ENCODE results near the gene TP53BP1.
A peak's percentile ranks its signal among the peaks of the same experiment; 100 is the strongest.

TP53BP1 gene

GRCh38 chr15:43508421-43508820, 15.5 kb upstream of the TP53BP1 start:
- no peak for ATAC-seq (ENCODE audit: low read depth)
- Histone ChIP-seq H3K4me3 (ENCODE audit: severe bottlenecking) (no peak overlapping the region), H3K9me3 (ENCODE audit: severe bottlenecking) (no peaks in the 10 kb centered on the region), H3K27me3 (ENCODE audit: insufficient read depth, poor library complexity, severe bottlenecking) (no peaks in the 10 kb centered on the region), H3K36me3 (ENCODE audit: low read depth) (no peaks in the 10 kb centered on the region), H3K27ac (ENCODE audit: poor library complexity, severe bottlenecking) (no peak overlapping the region), H3K4me1 (ENCODE audit: insufficient read depth, poor library complexity, severe bottlenecking) (no peaks in the 10 kb centered on the region)
- DNase-seq (ENCODE audit: low spot score) = no peak
- TF ChIP-seq CTCF (IDR thresholded peaks at IDR 0.05; ENCODE audit: poor library complexity, severe bottlenecking) = no peak

- H3K4me1 ChIP-seq (ENCODE audit: insufficient read depth, poor library complexity, severe bottlenecking) = no peaks in the 10 kb centered on the region
- no peak overlapping the region for H3K4me3 ChIP-seq (ENCODE audit: severe bottlenecking)
- ATAC-seq (ENCODE audit: low read depth) (no peak), DNase-seq (ENCODE audit: low spot score) (no peak)
- H3K27me3 ChIP-seq (ENCODE audit: insufficient read depth, poor library complexity, severe bottlenecking) = no peaks in the 10 kb centered on the region
- TF ChIP-seq CTCF (IDR thresholded peaks at IDR 0.05; ENCODE audit: poor library complexity, severe bottlenecking) = no peak
- H3K27ac ChIP-seq (ENCODE audit: poor library complexity, severe bottlenecking) = no peak overlapping the region
- H3K9me3 ChIP-seq (ENCODE audit: severe bottlenecking) = no peaks in the 10 kb centered on the region
- H3K36me3 ChIP-seq (ENCODE audit: low read depth) = no peaks in the 10 kb centered on the region
Observed at GRCh38 chr15:43505738-43506137, 12.8 kb upstream of the TP53BP1 start.

- H3K4me1 ChIP-seq (ENCODE audit: insufficient read depth, poor library complexity, severe bottlenecking) = no peaks in the 10 kb centered on the region
- H3K27ac ChIP-seq (ENCODE audit: poor library complexity, severe bottlenecking) = no peak overlapping the region
- no peaks in the 10 kb centered on the region for H3K36me3 ChIP-seq (ENCODE audit: low read depth)
- no peaks in the 10 kb centered on the region for H3K27me3 ChIP-seq (ENCODE audit: insufficient read depth, poor library complexity, severe bottlenecking)
- TF ChIP-seq CTCF (IDR thresholded peaks at IDR 0.05; ENCODE audit: poor library complexity, severe bottlenecking) = no peak
- DNase-seq (ENCODE audit: low spot score) (no peak), ATAC-seq (ENCODE audit: low read depth) (no peak)
- no peaks in the 10 kb centered on the region for H3K9me3 ChIP-seq (ENCODE audit: severe bottlenecking)
- no peak overlapping the region for H3K4me3 ChIP-seq (ENCODE audit: severe bottlenecking)
Observed at GRCh38 chr15:43499635-43500034, 6.7 kb upstream of the TP53BP1 start.

DNA sequence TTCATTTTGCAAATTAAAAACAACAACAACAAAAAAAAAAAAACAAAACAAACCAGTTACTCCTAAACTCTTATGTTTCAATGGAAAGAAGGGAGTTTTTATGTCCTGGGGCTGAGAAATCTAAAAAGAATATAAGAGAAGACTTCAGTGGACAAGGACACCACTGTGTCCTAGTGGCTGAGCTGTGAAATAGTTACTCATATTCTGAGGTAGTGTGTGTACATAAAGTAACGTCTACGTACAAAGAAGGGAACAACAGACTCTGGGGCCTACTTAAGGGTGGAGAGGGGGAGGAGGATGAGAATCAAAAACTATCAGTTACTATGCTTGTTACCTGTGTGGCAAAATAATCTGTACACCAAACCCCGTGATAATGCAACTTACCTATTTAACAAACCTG, 6.0 kb upstream of the TP53BP1 start:
- Histone ChIP-seq H3K4me3 (ENCODE audit: severe bottlenecking) (no peak overlapping the region), H3K27me3 (ENCODE audit: insufficient read depth, poor library complexity, severe bottlenecking) (no peaks in the 10 kb centered on the region), H3K27ac (ENCODE audit: poor library complexity, severe bottlenecking) (no peak overlapping the region), H3K36me3 (ENCODE audit: low read depth) (no peaks in the 10 kb centered on the region), H3K4me1 (ENCODE audit: insufficient read depth, poor library complexity, severe bottlenecking) (no peaks in the 10 kb centered on the region), H3K9me3 (ENCODE audit: severe bottlenecking) (no peaks in the 10 kb centered on the region)
- no peak for ATAC-seq (ENCODE audit: low read depth)
- no peak for DNase-seq (ENCODE audit: low spot score)
- TF ChIP-seq CTCF (IDR thresholded peaks at IDR 0.05; ENCODE audit: poor library complexity, severe bottlenecking) = no peak

DNA sequence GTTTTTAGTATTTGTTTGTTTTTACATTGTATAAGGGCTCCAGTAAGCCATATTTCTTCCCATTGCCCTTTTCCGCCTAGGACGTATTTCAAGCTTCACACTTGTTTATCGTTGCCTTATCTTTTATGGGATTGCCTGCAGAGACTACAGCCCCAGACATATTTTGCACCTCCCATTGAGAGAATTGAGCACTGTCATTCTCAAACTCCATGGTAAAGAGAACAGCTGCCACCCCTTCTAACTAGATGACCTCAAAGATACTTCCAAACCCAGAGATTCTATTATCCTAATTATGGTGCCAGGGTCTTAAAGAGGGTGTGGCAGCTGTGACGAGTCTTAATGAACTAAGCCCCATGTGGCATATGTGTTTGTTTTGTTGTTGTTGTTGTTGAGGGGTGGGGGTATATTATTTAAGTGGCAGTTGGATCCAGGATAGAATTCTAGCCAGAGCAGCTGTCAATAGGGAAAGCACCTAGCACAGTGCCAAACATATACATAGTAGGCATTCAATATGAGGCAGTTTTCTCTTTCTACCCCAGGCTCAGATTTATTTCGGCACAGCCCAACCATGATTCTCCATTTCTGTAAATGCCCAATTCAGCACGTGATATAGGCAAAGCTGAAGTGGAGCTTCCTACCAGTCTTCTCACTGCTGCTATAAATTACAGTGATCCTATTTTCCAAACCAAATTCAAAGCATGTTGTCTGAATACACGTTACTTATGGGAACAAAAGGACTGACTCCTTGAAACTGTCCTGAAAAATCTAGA, 932 bp upstream of the TP53BP1 start:
- H3K27ac ChIP-seq (ENCODE audit: poor library complexity, severe bottlenecking) = no peak overlapping the region
- no peak for DNase-seq (ENCODE audit: low spot score)
- peak overlapping the region; percentile 66 for H3K4me3 ChIP-seq (ENCODE audit: severe bottlenecking)

More for the DNA sequence above, 932 bp upstream of the TP53BP1 start:
- Histone ChIP-seq H3K4me1 (ENCODE audit: insufficient read depth, poor library complexity, severe bottlenecking) (no peaks in the 10 kb centered on the region), H3K27me3 (ENCODE audit: insufficient read depth, poor library complexity, severe bottlenecking) (no peaks in the 10 kb centered on the region), H3K9me3 (ENCODE audit: severe bottlenecking) (no peaks in the 10 kb centered on the region), H3K36me3 (ENCODE audit: low read depth) (peaks cover 27% of the 10 kb centered on the region)
- no peak for TF ChIP-seq CTCF (IDR thresholded peaks at IDR 0.05; ENCODE audit: poor library complexity, severe bottlenecking)
- no peak for ATAC-seq (ENCODE audit: low read depth)

Measured in RWPE2 (cell line).